ENCODE measurements around the gene AMN. TPM values are rescaled to one million over a fixed set of nuclear protein-coding genes. Genes with fewer than 3 reads are reported as not detected.

The AMN gene
- polyA plus RNA-seq, 1 donor from 2014 or later: 0.15 TPM

DNA sequence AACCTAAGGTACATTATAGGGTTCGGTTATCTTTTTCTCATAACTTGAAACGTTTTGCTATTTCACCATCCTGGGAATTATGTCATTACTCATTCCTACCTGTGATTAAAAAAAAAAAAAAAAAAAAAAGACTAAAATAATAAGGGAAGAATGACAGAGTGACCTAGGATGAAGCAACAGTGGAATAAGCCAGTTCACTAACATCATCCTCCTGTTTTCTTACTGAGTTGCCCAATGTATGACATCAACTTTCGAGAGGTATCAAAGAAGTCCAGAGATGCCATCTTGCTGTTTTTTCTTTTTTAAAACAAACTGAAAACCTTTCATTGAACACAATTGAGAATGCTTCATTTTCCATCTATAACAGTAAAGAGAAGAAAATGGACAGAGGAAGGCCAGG, 42.8 kb downstream of the AMN start:
- Histone ChIP-seq H3K9me2 (ENCODE audit: insufficient read depth, low read length) (no peaks in the 10 kb centered on the region), H3K27me3 (ENCODE audit: insufficient read depth, low read depth, low read length) (no peaks in the 10 kb centered on the region), H3K27ac (ENCODE audit: low read length) (no peak overlapping the region), H4K20me1 (ENCODE audit: insufficient read depth) (no peaks in the 10 kb centered on the region), H3K79me2 (replicated peaks; ENCODE audit: insufficient read depth, low read length) (no peaks in the 10 kb centered on the region), H3K9me3 (ENCODE audit: low read length) (no peaks in the 10 kb centered on the region), H2AFZ (ENCODE audit: low read depth, low read length) (no peak overlapping the region), H3K36me3 (ENCODE audit: insufficient read depth, low read length) (peaks cover 32% of the 10 kb centered on the region), H3K4me2 (ENCODE audit: low read length) (no peak overlapping the region), H3F3A (ENCODE audit: insufficient read depth, low read length, poor library complexity, severe bottlenecking) (no peaks in the 10 kb centered on the region), H3K9ac (ENCODE audit: low read length) (no peak overlapping the region), H3K4me3 (ENCODE audit: low read length) (no peak overlapping the region)
- TF ChIP-seq SMC3 (conservative IDR thresholded peaks at IDR 0.05; ENCODE audit: poor library complexity) (no peak), TAF1 (IDR thresholded peaks at IDR 0.05; ENCODE audit: low read depth) (no peak), EZH2 (IDR thresholded peaks at IDR 0.05; ENCODE audit: borderline replicate concordance, insufficient read depth, low read length, poor library complexity, severe bottlenecking) (no peak), CTCF (IDR thresholded peaks at IDR 0.05; ENCODE audit: poor library complexity, severe bottlenecking) (no peak), MXI1 (conservative IDR thresholded peaks at IDR 0.05; ENCODE audit: poor library complexity, severe bottlenecking) (no peak), EP300 (conservative IDR thresholded peaks at IDR 0.05; ENCODE audit: poor library complexity, severe bottlenecking) (no peak), POLR2AphosphoS5 (IDR thresholded peaks at IDR 0.05) (no peak), RAD21 (conservative IDR thresholded peaks at IDR 0.05) (no peak)
- TF ChIP-seq, protein P1, sequence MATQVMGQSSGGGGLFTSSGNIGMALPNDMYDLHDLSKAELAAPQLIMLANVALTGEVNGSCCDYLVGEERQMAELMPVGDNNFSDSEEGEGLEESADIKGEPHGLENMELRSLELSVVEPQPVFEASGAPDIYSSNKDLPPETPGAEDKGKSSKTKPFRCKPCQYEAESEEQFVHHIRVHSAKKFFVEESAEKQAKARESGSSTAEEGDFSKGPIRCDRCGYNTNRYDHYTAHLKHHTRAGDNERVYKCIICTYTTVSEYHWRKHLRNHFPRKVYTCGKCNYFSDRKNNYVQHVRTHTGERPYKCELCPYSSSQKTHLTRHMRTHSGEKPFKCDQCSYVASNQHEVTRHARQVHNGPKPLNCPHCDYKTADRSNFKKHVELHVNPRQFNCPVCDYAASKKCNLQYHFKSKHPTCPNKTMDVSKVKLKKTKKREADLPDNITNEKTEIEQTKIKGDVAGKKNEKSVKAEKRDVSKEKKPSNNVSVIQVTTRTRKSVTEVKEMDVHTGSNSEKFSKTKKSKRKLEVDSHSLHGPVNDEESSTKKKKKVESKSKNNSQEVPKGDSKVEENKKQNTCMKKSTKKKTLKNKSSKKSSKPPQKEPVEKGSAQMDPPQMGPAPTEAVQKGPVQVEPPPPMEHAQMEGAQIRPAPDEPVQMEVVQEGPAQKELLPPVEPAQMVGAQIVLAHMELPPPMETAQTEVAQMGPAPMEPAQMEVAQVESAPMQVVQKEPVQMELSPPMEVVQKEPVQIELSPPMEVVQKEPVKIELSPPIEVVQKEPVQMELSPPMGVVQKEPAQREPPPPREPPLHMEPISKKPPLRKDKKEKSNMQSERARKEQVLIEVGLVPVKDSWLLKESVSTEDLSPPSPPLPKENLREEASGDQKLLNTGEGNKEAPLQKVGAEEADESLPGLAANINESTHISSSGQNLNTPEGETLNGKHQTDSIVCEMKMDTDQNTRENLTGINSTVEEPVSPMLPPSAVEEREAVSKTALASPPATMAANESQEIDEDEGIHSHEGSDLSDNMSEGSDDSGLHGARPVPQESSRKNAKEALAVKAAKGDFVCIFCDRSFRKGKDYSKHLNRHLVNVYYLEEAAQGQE (IDR thresholded peaks at IDR 0.05; ENCODE audit: borderline replicate concordance): no peak

DNA sequence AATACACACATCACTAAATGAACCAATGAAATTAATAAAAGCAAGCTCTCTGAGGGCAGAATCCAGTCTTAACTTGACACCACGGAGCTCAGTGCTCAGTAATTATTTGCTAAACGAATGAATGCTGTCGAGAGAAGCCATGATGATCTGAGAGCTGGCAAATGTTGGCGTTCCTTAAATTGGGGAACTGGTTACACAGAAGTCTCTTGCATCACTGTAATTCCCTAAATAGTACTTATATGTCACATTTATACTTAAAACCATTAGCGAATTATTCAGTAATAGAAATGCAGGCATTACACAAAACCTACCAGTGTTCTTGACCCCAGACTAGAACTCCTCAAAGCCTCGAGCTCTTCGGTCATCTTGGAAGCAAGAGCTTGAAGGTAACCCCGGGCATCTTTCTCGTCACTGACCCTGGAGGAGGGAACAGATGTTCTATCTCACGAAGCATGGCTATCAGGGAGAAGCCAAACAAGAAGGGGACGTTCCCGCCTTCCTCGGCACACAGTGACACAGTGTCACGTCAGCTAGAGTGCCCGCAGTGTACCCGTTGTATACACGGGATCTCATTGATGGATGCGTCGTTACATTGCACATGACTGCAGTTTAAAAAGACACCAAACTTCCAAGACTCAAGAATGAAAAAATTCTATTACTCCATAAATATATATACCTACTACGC, 43.6 kb downstream of the AMN start:
- no peak for TF ChIP-seq SMC3 (conservative IDR thresholded peaks at IDR 0.05; ENCODE audit: poor library complexity)
- TF ChIP-seq EP300 (conservative IDR thresholded peaks at IDR 0.05; ENCODE audit: poor library complexity, severe bottlenecking): no peak
- TF ChIP-seq EZH2 (IDR thresholded peaks at IDR 0.05; ENCODE audit: borderline replicate concordance, insufficient read depth, low read length, poor library complexity, severe bottlenecking): no peak
- TF ChIP-seq TAF1 (IDR thresholded peaks at IDR 0.05; ENCODE audit: low read depth): no peak
- no peak for TF ChIP-seq RAD21 (conservative IDR thresholded peaks at IDR 0.05)
- H3K9ac ChIP-seq (ENCODE audit: low read length): no peak overlapping the region
- H3K4me2 ChIP-seq (ENCODE audit: low read length): no peak overlapping the region
- no peaks in the 10 kb centered on the region for H3K79me2 ChIP-seq (replicated peaks; ENCODE audit: insufficient read depth, low read length)
- no peaks in the 10 kb centered on the region for H3F3A ChIP-seq (ENCODE audit: insufficient read depth, low read length, poor library complexity, severe bottlenecking)
- no peak overlapping the region for H3K4me3 ChIP-seq (ENCODE audit: low read length)
- H4K20me1 ChIP-seq (ENCODE audit: insufficient read depth): no peaks in the 10 kb centered on the region
- no peak overlapping the region for H2AFZ ChIP-seq (ENCODE audit: low read depth, low read length)
- no peaks in the 10 kb centered on the region for H3K9me3 ChIP-seq (ENCODE audit: low read length)
- H3K27ac ChIP-seq (ENCODE audit: low read length): no peak overlapping the region
- peaks cover 32% of the 10 kb centered on the region for H3K36me3 ChIP-seq (ENCODE audit: insufficient read depth, low read length)
- no peaks in the 10 kb centered on the region for H3K27me3 ChIP-seq (ENCODE audit: insufficient read depth, low read depth, low read length)
- no peaks in the 10 kb centered on the region for H3K9me2 ChIP-seq (ENCODE audit: insufficient read depth, low read length)
